ENCODE measurements around the gene SLC25A43.

DNA sequence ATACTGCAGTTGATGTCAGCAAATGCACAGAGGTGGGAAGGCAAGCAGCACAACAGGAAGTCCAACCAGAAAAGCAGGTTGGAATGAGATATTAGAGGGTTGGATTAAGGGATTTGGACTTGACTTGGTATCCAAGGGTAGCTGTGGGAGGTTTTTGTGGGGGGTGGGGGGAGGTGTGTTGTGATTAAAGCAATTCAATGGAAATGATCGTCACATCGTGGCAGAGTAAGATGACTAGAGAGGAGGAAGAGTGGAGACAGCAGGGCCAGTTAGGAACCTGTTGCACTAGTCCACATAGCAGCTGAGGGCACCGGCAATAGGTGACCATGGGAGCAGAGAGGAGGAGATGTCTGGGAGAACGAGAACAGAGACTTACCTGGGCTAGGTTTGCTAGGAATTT lies 2.4 kb downstream of the SLC25A43 start:
- TF ChIP-seq, protein P1, sequence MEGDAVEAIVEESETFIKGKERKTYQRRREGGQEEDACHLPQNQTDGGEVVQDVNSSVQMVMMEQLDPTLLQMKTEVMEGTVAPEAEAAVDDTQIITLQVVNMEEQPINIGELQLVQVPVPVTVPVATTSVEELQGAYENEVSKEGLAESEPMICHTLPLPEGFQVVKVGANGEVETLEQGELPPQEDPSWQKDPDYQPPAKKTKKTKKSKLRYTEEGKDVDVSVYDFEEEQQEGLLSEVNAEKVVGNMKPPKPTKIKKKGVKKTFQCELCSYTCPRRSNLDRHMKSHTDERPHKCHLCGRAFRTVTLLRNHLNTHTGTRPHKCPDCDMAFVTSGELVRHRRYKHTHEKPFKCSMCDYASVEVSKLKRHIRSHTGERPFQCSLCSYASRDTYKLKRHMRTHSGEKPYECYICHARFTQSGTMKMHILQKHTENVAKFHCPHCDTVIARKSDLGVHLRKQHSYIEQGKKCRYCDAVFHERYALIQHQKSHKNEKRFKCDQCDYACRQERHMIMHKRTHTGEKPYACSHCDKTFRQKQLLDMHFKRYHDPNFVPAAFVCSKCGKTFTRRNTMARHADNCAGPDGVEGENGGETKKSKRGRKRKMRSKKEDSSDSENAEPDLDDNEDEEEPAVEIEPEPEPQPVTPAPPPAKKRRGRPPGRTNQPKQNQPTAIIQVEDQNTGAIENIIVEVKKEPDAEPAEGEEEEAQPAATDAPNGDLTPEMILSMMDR (IDR thresholded peaks at IDR 0.05), result no peak
- TF ChIP-seq POLR2A (IDR thresholded peaks at IDR 0.05), result no peak

Measured in lower leg skin (tissue), 3 donors.